GM21381 (cell line): Measurements from ENCODE around the gene PLCB4.

Experiments used
- ATAC-seq: cut with Tn5 transposase; IDR thresholded peaks from one replicate; pipeline ENCODE4 v1.9.1; 2021; ENCODE audit warnings: mild to moderate bottlenecking, moderate library complexity; ENCODE audit not compliant: unreplicated experiment

PLCB4 gene

DNA sequence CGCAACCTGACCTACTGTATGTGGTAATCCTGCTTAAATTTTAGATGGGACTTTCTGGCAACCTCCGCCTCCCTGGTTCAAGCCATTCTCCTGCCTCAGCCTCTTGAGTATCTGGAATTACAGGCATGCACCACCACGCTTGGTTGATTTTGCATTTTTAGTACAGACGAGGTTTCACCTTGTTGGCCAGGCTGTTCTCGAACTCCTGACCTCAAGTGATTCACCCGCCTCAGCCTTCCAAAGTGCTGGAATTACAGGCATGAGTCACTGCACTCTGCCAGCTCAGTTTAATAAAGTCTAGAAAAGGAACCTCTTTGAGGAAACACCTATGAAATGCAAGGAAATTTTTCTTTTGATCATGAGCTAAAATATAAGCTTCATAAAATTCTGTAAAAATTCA, 9.0 kb upstream of the PLCB4 start:
- ATAC-seq, result no peak

- no peak for ATAC-seq
Observed at GRCh38 chr20:9061434-9061833, 7.5 kb upstream of the PLCB4 start.

DNA sequence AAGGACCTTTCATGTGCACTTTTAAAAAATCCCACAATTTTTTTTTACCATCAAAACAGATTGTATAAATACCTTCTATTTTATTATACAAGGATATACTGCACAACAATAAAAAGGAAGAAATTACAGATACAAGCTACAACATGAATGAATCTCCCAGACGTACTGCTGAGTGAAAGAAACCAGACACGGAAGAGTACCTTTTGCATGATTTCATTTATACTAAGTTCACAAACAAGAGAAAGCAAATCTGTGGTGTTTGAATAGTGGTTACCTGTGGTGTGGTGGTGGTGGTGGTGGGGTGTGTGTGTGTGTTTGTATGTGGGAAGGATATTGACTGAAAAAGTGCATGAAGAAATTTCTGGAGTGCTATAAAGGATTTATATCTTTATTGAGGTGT, 6.8 kb upstream of the PLCB4 start:
- ATAC-seq, result no peak

- ATAC-seq, result no peak
Observed at GRCh38 chr20:9066191-9066590, 2.7 kb upstream of the PLCB4 start.

DNA sequence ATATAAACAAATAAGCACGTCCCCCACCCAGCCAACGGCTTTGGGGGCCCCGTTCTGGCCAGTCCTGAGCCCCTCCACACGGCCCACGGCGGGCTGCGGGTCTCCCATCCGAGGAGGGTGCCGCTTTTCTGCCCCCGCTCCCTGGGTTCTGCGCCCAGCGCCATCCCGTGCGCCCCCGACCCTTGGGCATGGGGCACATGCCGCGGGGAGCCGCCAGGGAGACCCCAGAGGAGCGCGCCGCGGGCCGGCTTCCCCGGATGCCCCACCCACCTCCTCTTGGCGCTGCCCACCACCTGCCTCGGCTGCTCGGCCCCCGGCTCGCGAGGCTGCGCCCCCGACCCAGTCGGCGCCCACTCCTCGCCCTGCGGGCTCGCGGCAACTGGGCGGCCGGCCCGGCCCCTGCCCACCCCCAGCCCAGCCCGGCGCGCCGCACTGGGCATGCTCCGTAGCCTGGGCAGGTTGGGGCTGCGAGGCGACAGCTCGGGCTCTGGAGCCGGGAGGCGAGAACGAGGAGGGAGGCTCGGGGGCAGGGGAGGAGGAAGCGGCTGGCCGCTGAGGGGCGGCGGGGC, 570 bp upstream of the PLCB4 start:
- ATAC-seq, result no peak

DNA sequence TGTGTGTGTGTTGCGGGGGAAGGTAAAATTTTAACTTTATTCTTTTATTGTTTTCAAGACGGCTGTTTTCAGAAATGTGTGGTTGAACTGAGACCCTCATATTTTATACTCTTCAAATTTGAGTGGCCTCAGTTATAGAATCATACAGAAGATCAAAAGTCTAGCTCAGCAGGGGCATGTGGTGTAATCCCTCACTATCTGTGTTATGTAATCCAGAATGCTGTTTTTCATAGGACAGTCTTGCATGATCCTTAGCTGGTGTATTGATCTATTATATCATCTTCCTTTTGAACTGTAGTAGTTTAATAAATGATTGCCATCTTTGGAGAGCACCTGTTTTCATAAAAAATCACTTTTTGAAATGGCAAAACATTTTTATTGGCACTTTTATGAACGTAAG, 1.4 kb downstream of the PLCB4 start:
- ATAC-seq, result no peak

GRCh38 chr20:9071976-9072726, 3.3 kb downstream of the PLCB4 start:
- no peak for ATAC-seq

DNA sequence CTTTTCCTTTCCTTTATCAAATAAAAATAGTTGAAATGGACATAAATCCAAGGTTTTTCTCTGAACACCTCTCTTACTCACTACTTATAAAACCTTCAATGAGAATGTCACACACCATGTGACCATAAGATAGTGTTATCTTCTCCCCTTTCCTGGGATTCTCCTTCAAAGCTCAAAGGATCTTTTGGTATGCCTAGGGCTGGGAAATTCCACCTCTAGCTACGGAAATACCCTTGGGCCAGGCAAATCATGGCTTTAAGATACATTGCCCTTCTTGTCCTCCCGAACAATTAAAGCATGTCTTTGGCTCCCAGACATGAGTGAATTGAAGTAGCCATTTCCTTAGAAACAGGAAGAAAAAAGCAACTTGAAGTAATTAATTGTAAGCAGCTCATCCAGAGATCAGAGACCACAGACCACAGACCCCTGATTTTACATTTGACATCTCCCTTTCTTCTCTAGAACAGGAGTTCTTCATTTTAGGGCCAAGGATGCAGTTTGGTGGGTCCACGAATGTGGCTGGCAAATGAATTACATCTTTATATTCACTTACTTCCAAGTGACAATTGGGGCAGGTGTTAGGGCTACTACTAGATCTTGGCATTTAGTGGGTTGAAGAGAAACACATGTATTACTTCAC, 4.1 kb downstream of the PLCB4 start:
- ATAC-seq, result no peak

DNA sequence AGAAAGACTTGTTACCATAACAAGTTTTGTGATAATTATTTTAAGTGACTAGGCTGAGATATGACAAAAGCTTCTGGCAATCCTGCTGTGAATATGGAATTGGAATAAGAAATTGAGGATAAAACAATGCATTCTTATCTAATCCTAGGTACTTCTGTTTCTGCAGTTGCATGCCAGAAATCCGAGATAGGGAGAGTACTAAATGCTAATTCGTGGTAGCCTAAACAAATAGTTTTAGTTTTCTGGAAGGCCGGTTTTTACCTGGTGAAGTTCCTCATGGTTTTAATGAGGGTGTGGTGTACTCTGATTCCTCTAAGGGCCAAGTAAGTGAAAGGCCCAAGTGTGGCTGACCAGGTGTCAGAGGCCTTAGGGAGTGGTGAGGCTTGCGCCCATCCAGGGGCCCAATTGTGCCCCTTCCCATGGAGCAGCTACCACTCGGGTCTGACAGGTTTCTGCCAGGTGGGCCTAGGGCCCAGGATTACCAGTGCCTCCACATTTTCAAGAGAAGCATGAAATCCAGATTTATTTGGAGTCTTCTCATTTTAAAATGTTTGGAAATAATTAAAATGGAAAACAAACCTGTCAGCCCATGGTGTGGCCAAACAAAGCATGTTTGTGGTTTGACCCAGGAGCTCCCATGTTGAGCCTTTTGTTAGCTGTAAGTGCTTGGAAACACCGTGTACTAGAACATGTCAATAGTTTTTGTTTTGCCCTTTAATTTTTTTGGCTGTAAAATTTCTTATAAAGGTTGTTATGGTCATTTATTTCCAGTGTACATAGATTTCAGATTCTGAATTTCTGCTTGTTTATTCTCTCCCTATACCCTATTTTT, 6.6 kb downstream of the PLCB4 start:
- ATAC-seq, result no peak

DNA sequence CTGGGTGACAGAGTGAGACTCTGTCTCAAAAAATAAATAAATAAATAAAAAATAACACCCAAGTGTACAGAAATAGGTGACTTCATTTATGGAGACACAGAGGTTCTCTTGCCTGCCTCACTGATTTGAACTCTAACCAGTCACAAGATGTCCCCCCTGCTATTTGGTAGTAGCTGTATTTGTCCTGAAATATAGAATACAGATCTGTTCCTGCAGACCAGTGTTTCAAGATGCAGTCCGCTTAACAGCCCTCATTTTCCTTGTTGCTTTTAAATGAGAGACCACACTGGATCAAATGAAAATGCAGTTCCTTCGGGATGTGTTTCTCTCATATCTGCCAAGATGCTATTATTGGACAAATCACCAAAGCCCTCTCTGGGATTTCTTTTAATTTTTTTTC, 7.6 kb downstream of the PLCB4 start:
- no peak for ATAC-seq

GRCh38 chr20:9078826-9079731, 10.2 kb downstream of the PLCB4 start:
- ATAC-seq, result no peak

- no peak for ATAC-seq
Observed at GRCh38 chr20:9081423-9081966, 12.6 kb downstream of the PLCB4 start.

DNA sequence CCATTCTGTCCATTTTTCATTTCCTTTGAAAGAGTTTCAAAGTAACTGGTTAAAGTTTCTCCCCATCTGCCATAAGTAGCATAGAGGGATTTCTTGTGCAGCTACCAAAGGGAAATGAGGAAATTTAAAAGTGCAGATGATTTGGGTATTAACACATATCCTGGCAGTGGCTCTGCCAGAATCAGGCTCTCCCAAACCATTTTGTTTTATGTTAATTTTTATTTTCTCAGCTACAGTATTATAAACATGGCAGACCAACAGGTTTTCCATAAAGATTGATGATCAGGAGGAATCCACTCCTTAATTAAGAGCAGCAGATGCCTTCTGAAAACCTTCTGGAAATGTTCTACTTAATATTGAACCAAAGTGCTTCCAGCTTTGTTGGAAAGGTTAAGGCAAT, 13.9 kb downstream of the PLCB4 start:
- no peak for ATAC-seq

DNA sequence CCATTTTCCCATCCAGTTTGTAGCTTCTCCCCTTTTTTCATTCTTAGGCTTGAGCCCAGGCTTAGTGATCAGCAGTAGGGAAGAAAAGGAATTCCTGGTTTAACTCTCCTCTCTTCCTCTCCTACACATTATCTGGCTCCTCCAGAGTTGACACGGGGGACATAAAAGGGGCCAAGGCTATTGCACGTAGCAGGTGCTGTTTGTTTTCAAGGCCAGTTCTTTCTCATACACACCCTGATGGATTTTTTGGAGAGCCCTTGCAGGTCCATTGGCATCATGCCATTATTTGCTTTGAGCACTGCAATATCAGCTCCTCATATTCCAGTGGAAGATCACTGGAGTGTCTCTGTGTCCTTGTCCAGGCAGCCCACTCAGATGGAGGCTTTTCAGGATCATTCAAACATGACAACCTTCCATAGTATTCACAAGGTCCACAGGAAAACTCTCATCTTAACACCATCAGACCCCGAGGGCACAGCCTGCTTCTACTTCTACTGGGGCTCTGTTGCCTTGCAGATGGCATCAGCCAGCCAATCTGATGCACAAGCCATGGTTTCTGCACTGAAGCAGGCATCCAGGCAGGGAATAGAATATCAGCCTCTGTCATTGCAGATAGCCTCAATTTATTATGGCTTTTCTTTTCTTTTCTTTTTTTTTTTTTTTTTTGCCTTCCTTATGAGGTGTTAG, 18.8 kb downstream of the PLCB4 start:
- no peak for ATAC-seq

DNA sequence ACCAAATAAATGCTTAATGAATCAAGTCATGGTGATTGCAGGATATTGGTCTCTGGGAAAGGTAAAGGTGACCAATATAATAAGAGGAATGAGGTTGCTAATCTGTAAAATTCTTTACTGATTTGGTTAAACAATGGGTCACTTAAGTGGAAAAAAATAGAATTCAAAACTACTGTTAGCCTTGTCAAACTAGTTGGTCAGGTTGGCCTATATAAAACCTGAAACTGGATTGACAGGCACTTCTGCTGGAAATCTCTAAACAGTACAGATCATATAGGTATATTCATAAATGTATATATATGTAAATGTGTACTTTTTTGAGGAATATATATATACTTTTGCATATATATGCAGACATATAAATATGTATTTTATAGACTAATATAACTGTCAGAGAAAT, 19.7 kb downstream of the PLCB4 start:
- ATAC-seq, result no peak

- no peak for ATAC-seq
Observed at GRCh38 chr20:9092113-9092512, 23.2 kb downstream of the PLCB4 start.

DNA sequence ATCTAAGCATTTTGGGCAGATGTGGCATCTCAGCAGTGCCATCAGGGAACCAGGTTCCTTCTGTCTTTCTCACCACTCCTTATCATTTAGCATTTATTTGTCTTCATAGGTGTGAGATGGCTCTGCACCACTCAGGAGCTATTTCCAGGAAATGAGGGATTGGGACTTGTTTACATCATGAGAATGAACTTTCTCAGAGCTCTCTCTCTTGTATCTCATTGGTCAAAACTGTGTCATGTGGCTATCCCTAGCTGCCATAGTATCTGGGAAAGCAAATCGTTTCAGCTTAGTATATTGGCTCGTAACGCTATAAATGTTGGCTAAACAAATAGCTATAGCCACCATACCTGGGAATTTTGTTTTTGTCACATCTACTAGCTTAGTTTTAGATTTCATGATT, 23.8 kb downstream of the PLCB4 start:
- no peak for ATAC-seq

GRCh38 chr20:9093218-9093957, 24.5 kb downstream of the PLCB4 start:
- no peak for ATAC-seq

DNA sequence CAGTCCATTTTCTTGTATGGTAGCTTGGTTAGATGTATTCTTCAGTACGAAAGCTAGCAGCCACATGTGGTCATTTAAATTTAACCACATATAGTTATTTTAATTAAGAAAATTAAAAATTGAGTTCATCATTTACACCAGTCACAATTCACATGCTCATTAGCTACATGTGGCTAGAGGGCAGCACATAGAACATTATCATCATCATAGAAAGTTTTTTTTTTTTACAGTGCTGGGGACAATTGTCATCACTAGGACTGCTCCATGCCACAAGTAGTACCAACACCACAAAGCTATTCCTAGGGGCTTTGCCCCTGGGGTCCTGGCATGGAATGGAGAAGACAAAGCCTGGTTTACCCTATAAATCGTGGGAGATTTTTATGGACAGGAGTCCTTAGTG, 30.5 kb downstream of the PLCB4 start:
- ATAC-seq, result no peak
